Measurements from ENCODE around the gene GPR179. TPM values are rescaled to one million over a fixed set of nuclear protein-coding genes. Genes with fewer than 3 reads are reported as not detected.

GPR179 gene
- total RNA-seq, 1 experiment from 2014 or later: 0.09 TPM

- TF ChIP-seq, protein P1, sequence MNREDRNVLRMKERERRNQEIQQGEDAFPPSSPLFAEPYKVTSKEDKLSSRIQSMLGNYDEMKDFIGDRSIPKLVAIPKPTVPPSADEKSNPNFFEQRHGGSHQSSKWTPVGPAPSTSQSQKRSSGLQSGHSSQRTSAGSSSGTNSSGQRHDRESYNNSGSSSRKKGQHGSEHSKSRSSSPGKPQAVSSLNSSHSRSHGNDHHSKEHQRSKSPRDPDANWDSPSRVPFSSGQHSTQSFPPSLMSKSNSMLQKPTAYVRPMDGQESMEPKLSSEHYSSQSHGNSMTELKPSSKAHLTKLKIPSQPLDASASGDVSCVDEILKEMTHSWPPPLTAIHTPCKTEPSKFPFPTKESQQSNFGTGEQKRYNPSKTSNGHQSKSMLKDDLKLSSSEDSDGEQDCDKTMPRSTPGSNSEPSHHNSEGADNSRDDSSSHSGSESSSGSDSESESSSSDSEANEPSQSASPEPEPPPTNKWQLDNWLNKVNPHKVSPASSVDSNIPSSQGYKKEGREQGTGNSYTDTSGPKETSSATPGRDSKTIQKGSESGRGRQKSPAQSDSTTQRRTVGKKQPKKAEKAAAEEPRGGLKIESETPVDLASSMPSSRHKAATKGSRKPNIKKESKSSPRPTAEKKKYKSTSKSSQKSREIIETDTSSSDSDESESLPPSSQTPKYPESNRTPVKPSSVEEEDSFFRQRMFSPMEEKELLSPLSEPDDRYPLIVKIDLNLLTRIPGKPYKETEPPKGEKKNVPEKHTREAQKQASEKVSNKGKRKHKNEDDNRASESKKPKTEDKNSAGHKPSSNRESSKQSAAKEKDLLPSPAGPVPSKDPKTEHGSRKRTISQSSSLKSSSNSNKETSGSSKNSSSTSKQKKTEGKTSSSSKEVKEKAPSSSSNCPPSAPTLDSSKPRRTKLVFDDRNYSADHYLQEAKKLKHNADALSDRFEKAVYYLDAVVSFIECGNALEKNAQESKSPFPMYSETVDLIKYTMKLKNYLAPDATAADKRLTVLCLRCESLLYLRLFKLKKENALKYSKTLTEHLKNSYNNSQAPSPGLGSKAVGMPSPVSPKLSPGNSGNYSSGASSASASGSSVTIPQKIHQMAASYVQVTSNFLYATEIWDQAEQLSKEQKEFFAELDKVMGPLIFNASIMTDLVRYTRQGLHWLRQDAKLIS (CRISPR knock-in tag; IDR thresholded peaks at IDR 0.05; ENCODE audit: borderline replicate concordance): no peak
- TF ChIP-seq GRHL2 (CRISPR knock-in tag; IDR thresholded peaks at IDR 0.05; ENCODE audit: insufficient replicate concordance, severe bottlenecking) (no peak), MLX (CRISPR knock-in tag; IDR thresholded peaks at IDR 0.05) (no peak), ZNF416 (CRISPR knock-in tag; IDR thresholded peaks at IDR 0.05) (no peak), GTF2I (CRISPR knock-in tag; conservative IDR thresholded peaks at IDR 0.05) (no peak), KAT7 (CRISPR knock-in tag; IDR thresholded peaks at IDR 0.05; ENCODE audit: borderline replicate concordance) (no peak), ZNF317 (CRISPR knock-in tag; IDR thresholded peaks at IDR 0.05; ENCODE audit: borderline replicate concordance, low read depth) (no peak)
- TF ChIP-seq, protein P2, sequence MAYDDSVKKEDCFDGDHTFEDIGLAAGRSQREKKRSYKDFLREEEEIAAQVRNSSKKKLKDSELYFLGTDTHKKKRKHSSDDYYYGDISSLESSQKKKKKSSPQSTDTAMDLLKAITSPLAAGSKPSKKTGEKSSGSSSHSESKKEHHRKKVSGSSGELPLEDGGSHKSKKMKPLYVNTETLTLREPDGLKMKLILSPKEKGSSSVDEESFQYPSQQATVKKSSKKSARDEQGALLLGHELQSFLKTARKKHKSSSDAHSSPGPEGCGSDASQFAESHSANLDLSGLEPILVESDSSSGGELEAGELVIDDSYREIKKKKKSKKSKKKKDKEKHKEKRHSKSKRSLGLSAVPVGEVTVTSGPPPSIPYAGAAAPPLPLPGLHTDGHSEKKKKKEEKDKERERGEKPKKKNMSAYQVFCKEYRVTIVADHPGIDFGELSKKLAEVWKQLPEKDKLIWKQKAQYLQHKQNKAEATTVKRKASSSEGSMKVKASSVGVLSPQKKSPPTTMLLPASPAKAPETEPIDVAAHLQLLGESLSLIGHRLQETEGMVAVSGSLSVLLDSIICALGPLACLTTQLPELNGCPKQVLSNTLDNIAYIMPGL (CRISPR knock-in tag; IDR thresholded peaks at IDR 0.05): no peak
- TF ChIP-seq, protein P3, sequence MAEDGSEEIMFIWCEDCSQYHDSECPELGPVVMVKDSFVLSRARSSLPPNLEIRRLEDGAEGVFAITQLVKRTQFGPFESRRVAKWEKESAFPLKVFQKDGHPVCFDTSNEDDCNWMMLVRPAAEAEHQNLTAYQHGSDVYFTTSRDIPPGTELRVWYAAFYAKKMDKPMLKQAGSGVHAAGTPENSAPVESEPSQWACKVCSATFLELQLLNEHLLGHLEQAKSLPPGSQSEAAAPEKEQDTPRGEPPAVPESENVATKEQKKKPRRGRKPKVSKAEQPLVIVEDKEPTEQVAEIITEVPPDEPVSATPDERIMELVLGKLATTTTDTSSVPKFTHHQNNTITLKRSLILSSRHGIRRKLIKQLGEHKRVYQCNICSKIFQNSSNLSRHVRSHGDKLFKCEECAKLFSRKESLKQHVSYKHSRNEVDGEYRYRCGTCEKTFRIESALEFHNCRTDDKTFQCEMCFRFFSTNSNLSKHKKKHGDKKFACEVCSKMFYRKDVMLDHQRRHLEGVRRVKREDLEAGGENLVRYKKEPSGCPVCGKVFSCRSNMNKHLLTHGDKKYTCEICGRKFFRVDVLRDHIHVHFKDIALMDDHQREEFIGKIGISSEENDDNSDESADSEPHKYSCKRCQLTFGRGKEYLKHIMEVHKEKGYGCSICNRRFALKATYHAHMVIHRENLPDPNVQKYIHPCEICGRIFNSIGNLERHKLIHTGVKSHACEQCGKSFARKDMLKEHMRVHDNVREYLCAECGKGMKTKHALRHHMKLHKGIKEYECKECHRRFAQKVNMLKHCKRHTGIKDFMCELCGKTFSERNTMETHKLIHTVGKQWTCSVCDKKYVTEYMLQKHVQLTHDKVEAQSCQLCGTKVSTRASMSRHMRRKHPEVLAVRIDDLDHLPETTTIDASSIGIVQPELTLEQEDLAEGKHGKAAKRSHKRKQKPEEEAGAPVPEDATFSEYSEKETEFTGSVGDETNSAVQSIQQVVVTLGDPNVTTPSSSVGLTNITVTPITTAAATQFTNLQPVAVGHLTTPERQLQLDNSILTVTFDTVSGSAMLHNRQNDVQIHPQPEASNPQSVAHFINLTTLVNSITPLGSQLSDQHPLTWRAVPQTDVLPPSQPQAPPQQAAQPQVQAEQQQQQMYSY (CRISPR knock-in tag; IDR thresholded peaks at IDR 0.05): no peak
Measured at GRCh38 chr17:38322897-38323296, 20.9 kb downstream of the GPR179 start (continued).

- Mint-ChIP-seq H3K9me3 (no peaks in the 10 kb centered on the region), H3K27ac (no peak overlapping the region; the same call in 1 of the 2 replicates), H3K36me3 (peaks cover 34% of the 10 kb centered on the region), H3K27me3 (ENCODE audit: low read depth) (no peaks in the 10 kb centered on the region), H3K4me1 (peaks cover 22% of the 10 kb centered on the region), H3K4me3 (no peak overlapping the region)
- peak; percentile 83 for DNase-seq (ENCODE audit: low spot score)
- peak; percentile 78 for ATAC-seq
- ChIA-PET CTCF (interaction anchor here (0.7 to 5.6 kb wide), 34 partner anchors 9 to 384 kb away, joined by 3 to 165 read pairs (median 6); partner anchors contain the start of gene SOCS7), POLR2A (no interaction called here)
- no peak for TF ChIP-seq ZBTB21 (CRISPR knock-in tag; IDR thresholded peaks at IDR 0.05; ENCODE audit: borderline replicate concordance)
- no peak for TF ChIP-seq ZNF281 (CRISPR knock-in tag; IDR thresholded peaks at IDR 0.05)
- TF ChIP-seq, protein P4, sequence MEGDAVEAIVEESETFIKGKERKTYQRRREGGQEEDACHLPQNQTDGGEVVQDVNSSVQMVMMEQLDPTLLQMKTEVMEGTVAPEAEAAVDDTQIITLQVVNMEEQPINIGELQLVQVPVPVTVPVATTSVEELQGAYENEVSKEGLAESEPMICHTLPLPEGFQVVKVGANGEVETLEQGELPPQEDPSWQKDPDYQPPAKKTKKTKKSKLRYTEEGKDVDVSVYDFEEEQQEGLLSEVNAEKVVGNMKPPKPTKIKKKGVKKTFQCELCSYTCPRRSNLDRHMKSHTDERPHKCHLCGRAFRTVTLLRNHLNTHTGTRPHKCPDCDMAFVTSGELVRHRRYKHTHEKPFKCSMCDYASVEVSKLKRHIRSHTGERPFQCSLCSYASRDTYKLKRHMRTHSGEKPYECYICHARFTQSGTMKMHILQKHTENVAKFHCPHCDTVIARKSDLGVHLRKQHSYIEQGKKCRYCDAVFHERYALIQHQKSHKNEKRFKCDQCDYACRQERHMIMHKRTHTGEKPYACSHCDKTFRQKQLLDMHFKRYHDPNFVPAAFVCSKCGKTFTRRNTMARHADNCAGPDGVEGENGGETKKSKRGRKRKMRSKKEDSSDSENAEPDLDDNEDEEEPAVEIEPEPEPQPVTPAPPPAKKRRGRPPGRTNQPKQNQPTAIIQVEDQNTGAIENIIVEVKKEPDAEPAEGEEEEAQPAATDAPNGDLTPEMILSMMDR (IDR thresholded peaks at IDR 0.05): peak; percentile 90
- no peak for TF ChIP-seq NR3C1 (CRISPR knock-in tag; conservative IDR thresholded peaks at IDR 0.05; ENCODE audit: low read depth)
Measured at GRCh38 chr17:38322156-38322779, 21.5 kb downstream of the GPR179 start.
